ENCODE measurements around the gene TSGA10. TPM values are rescaled to one million over a fixed set of nuclear protein-coding genes. Genes with fewer than 3 reads are reported as not detected.

The TSGA10 gene
- total and polyA plus RNA-seq, 10 donors = 2.5 to 14.0 (median 7.7) TPM

- TF ChIP-seq POLR2AphosphoS5 (IDR thresholded peaks at IDR 0.05) (no peak), POLR2A (IDR thresholded peaks at IDR 0.05) (no peak)
- TF ChIP-seq, protein P1, sequence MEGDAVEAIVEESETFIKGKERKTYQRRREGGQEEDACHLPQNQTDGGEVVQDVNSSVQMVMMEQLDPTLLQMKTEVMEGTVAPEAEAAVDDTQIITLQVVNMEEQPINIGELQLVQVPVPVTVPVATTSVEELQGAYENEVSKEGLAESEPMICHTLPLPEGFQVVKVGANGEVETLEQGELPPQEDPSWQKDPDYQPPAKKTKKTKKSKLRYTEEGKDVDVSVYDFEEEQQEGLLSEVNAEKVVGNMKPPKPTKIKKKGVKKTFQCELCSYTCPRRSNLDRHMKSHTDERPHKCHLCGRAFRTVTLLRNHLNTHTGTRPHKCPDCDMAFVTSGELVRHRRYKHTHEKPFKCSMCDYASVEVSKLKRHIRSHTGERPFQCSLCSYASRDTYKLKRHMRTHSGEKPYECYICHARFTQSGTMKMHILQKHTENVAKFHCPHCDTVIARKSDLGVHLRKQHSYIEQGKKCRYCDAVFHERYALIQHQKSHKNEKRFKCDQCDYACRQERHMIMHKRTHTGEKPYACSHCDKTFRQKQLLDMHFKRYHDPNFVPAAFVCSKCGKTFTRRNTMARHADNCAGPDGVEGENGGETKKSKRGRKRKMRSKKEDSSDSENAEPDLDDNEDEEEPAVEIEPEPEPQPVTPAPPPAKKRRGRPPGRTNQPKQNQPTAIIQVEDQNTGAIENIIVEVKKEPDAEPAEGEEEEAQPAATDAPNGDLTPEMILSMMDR (IDR thresholded peaks at IDR 0.05 in 8 of 11, conservative IDR thresholded peaks at IDR 0.05 in 3 of 11) = no peak
- H3K27me3 ChIP-seq (replicated peaks in 1 of 7) = no peaks in the 10 kb centered on the region
- no peak overlapping the region for H3K27ac ChIP-seq
- H3K4me3 ChIP-seq = no peak overlapping the region
- H3K36me3 ChIP-seq = peaks cover 0 to 77% (median 66%) of the 10 kb centered on the region in 6 donors
- H3K4me1 ChIP-seq = peaks cover 0 to 26% (median 0%) of the 10 kb centered on the region in 6 donors
- no peak for DNase-seq
- WGBS, 5 donors = 94 to 98% (median 96%) methylated on average over 8 of the region's 8 CpGs
- intact Hi-C loops (cut with DNase I; ENCODE audit: low total_unique reads) = no loop called here
- no peaks in the 10 kb centered on the region for H3K9me3 ChIP-seq
These were observed 16.8 kb upstream of the TSGA10 start for GRCh38 chr2:99171377-99172140.

GRCh38 chr2:99169534-99169933 lies 14.8 kb upstream of the TSGA10 start:
- no peaks in the 10 kb centered on the region for H3K27me3 ChIP-seq (replicated peaks in 1 of 7)
- no peak overlapping the region for H3K27ac ChIP-seq
- no peaks in the 10 kb centered on the region for H3K9me3 ChIP-seq
- H3K36me3 ChIP-seq = peaks cover 0 to 95% (median 72%) of the 10 kb centered on the region in 6 donors
- TF ChIP-seq POLR2A (IDR thresholded peaks at IDR 0.05) (no peak), POLR2AphosphoS5 (IDR thresholded peaks at IDR 0.05) (no peak)
- TF ChIP-seq, protein P1 (IDR thresholded peaks at IDR 0.05 in 8 of 11, conservative IDR thresholded peaks at IDR 0.05 in 3 of 11) = no peak
- no peak overlapping the region for H3K4me3 ChIP-seq
- no peak for DNase-seq
- intact Hi-C loops (cut with DNase I; ENCODE audit: low total_unique reads) = no loop called here
- H3K4me1 ChIP-seq = peaks cover 0 to 9% (median 0%) of the 10 kb centered on the region in 6 donors
- WGBS, 5 donors = 37 to 80% (median 70%) methylated on average over 1 of the region's 1 CpG

GRCh38 chr2:99166218-99166617 lies 11.5 kb upstream of the TSGA10 start:
- H3K9me3 ChIP-seq = no peaks in the 10 kb centered on the region
- peaks cover 0 to 3% (median 0%) of the 10 kb centered on the region in 6 donors for H3K4me1 ChIP-seq
- H3K27ac ChIP-seq = no peak overlapping the region
- H3K4me3 ChIP-seq = no peak overlapping the region
- H3K36me3 ChIP-seq = peaks cover 2 to 99% (median 54%) of the 10 kb centered on the region in 6 donors
- DNase-seq = no peak
- TF ChIP-seq POLR2A (IDR thresholded peaks at IDR 0.05) = no peak
- TF ChIP-seq POLR2AphosphoS5 (IDR thresholded peaks at IDR 0.05) = no peak
- TF ChIP-seq, protein P1 (IDR thresholded peaks at IDR 0.05 in 8 of 11, conservative IDR thresholded peaks at IDR 0.05 in 3 of 11) = no peak
- WGBS, 5 donors = 73 to 88% (median 81%) methylated on average over 5 of the region's 5 CpGs
- H3K27me3 ChIP-seq (replicated peaks in 1 of 7) = no peaks in the 10 kb centered on the region
- intact Hi-C loops (cut with DNase I; ENCODE audit: low total_unique reads) = no loop called here

- no peak overlapping the region for H3K27ac ChIP-seq
- no peak for TF ChIP-seq POLR2AphosphoS5 (IDR thresholded peaks at IDR 0.05)
- TF ChIP-seq POLR2A (IDR thresholded peaks at IDR 0.05) = no peak
- intact Hi-C loops (cut with DNase I; ENCODE audit: low total_unique reads) = no loop called here
- DNase-seq = no peak
- H3K9me3 ChIP-seq = no peaks in the 10 kb centered on the region
- H3K27me3 ChIP-seq (replicated peaks in 1 of 7) = no peaks in the 10 kb centered on the region
- H3K4me3 ChIP-seq = no peak overlapping the region
- peaks cover 2 to 75% (median 29%) of the 10 kb centered on the region in 6 donors for H3K36me3 ChIP-seq
- 87 to 94% (median 89%) methylated on average over 4 of the region's 4 CpGs for WGBS, 5 donors
- peaks cover 14 to 27% (median 22%) of the 10 kb centered on the region in 6 donors for H3K4me1 ChIP-seq
These were observed 4.9 kb upstream of the TSGA10 start for GRCh38 chr2:99159594-99159993.
